GM12891 (cell line): ENCODE data around the gene RNF220.

Source experiments
- POLR2A ChIP-seq: IDR thresholded peaks from 2 replicates; pipeline ENCODE4 v1.6.1; 2011; ENCODE audit warnings: low read depth, low read length, control low read depth
- POLR2AphosphoS5 ChIP-seq: IDR thresholded peaks from 2 replicates; pipeline ENCODE4 v1.6.1; 2011; ENCODE audit warnings: low read depth, low read length, control low read depth
- TAF1 ChIP-seq: IDR thresholded peaks from 2 replicates; pipeline ENCODE4 v1.6.1; 2011; ENCODE audit warnings: low read depth, low read length, control low read depth

DNA sequence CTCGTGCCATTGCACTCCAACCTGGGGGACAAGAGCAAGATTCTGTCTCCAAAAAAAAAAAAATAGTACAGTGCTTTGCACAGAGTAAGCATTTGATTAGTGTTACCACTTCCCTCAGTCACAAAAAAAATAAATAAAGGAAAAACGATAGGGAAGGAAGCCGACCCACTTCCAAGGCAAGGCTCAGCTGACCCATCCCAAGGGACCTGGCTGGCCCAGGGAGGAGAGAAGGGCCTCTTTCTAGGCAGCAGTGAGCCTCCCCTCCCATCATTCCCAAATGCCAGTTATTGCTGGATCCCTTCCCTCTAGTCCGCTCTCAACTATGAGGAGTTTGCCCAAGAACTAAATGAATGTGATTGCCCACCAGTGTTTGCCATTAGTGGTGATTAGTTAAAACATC, 191.5 kb downstream of the RNF220 start:
- TF ChIP-seq POLR2A: no peak
- no peak for TF ChIP-seq TAF1
- TF ChIP-seq POLR2AphosphoS5: no peak
